HG03571 (cell line): ENCODE measurements around the gene GSTM1.
A peak's percentile ranks its signal among the peaks of the same experiment; 100 is the strongest.
"Not testable (repeated sequence)": the region's sequence is repeated elsewhere in the genome, so short reads cannot be mapped to it uniquely, and the experiment has no call there.

Source experiments
- ATAC-seq: cut with Tn5 transposase; IDR thresholded peaks from one replicate; pipeline ENCODE4 v1.9.1; 2021; ENCODE audit not compliant: unreplicated experiment

GSTM1 gene

DNA sequence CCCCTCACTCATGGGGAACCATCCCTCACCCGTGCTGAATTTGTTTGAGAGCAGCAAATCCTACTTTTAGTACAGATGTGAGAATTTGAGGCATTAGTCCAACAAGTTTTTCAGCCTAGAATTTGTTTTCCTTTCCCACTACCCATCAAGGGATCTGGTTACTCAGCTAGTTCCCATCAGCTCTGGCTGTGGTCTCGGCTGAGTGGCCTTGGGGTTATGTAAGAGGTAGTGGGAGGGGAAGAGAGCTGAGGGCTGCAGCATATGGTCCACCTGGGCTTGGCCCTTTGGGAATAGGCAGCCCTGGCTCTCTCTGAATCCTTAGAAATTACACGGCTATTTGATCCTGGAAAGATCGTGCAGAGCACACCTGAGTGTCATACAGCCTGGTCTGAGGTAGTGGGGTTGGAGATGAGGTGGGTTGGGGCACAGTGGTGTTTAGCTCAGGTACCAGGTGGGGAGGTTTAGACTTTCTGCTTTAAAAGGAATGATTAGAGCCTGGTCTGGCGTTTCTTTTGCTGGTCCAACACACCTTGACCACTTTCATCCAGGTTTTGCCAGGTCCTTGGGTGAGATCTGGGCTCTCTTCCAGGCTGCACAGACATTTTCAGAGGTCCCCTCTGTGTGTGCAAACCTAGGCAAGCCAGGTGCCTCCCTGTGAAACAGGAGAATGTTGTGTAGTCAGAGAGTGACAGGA lies 27.5 kb upstream of the GSTM1 start:
- no peak for ATAC-seq

GRCh38 chr1:109660691-109661026 lies 27.0 kb upstream of the GSTM1 start:
- not testable (repeated sequence) for ATAC-seq

DNA sequence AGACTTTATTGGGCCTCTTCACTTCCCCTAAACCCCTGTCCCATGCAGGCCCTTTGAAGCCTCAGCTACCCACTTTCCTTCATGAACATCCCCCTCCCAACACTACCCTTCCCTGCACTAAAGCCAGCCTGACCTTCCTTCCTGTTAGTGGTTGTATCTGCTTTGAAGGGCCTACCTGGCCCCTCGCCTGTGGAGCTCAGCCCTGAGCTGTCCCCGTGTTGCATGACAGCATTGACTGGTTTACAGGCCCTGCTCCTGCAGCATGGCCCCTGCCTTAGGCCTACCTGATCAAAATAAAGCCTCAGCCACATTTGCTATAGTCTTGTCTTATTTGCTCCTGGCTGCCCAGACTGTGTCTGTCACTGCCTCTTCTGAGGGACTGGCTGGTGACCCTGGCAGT lies 26.2 kb upstream of the GSTM1 start:
- no peak for ATAC-seq

GRCh38 chr1:109664671-109665070 lies 22.9 kb upstream of the GSTM1 start:
- ATAC-seq: no peak

DNA sequence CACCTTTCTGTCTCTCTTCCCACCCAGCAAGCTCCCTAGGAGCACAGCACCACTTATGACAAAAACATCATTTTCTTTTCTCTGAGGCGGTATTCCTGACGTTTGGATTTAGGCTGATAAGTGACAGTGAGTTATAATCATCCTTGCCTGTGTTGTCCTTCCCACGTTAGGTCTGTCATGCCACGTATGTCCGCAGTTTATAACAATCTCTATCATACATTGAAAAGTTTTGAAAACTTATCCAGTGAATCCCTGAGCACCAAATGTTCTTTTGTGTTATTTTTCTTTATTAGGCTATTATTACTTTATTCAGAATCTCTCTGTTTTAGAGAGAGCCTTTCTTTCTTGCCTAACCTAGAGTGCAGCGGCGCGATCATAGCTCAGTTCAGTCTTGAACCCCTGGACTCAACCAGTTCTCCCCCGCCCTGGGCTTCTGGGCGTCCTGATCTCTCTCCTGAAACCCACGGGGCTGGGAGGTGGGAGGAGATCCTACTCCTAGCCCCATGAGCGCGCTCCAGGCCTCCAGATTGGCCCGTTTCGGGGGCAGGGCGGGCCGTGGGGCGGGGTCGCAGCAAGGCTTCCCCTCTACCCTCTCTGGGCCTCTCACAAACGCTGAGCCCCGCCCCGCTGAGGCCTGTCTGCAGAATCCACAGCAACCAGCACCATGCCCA lies 20.0 kb upstream of the GSTM1 start, which contains the start of gene GSTM2:
Gene GSTM2, plus strand, starts transcription at position 606 of the 671 bp plus-strand sequence. Its CDS starts 59 bp downstream, at position 665.
- peak; percentile 75 for ATAC-seq

GRCh38 chr1:109668123-109668775 lies 19.4 kb upstream of the GSTM1 start:
- no peak for ATAC-seq

DNA sequence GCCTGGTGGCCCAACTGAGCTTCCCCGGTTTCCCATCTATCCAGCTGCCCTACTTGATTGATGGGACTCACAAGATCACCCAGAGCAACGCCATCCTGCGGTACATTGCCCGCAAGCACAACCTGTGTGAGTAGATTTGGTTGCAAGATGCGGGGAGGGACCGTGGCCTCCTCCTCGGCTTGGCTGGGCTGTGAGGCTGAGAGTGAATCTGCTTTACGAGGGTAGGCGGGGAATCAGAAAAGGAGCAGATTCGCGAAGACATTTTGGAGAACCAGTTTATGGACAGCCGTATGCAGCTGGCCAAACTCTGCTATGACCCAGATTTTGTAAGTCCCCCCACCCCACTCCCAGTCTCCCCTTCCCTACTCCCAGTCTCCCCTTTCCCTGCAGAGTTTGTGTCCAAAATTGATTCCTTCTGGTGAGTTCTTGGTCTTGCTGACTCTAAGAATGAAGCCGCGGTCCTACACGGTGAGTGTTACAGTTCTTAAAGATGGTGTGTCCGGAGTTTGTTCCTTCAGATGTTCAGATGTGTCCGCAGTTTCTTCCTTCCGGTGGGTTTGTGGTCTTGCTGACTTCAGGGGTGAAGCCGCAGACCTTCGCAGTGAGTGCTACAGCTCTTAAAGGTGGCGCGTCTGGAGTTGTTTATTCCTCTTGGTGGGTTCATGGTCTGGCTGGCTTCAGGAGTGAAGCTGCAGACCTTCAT lies 18.2 kb upstream of the GSTM1 start:
- no peak for ATAC-seq

GRCh38 chr1:109669949-109670302 lies 17.7 kb upstream of the GSTM1 start:
- not testable (repeated sequence) for ATAC-seq

GRCh38 chr1:109671067-109671466 lies 16.6 kb upstream of the GSTM1 start:
- no peak for ATAC-seq

GRCh38 chr1:109673861-109674260 lies 13.8 kb upstream of the GSTM1 start:
- ATAC-seq: not testable (repeated sequence)

DNA sequence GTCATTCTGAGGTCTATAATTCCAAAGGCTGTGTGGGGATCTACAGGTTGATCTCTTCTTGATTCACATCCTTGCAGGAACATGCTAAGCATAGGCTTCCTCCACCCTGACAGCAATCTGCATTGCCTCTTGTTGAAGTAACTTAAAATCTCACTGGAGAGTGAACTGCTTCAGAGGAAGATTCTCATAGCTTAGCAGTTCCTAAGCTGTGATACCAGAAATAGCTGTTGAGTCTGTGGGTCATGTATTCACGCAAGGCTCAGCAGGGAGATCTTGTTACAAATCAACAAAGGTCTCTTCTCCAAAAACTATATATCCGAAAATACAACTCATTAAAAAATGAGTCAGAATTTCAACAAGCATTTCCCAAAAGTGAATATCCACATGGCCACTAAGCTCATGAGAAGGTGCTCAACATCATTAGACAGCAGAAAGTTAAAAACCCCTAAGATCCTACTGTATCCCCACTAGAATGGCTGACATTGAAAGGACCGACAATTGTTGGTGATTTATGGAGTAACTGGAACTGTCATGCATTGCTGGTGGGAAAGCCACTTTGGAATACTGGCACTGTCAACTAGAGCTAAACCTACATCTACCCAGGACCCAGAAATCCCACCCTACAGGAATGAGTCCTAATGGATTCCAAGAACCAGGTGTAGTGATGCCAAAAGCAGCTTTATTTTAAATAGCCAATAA lies 10.8 kb upstream of the GSTM1 start:
- not testable (repeated sequence) for ATAC-seq

- ATAC-seq: no peak
Observed at GRCh38 chr1:109677459-109677858, 10.2 kb upstream of the GSTM1 start.

DNA sequence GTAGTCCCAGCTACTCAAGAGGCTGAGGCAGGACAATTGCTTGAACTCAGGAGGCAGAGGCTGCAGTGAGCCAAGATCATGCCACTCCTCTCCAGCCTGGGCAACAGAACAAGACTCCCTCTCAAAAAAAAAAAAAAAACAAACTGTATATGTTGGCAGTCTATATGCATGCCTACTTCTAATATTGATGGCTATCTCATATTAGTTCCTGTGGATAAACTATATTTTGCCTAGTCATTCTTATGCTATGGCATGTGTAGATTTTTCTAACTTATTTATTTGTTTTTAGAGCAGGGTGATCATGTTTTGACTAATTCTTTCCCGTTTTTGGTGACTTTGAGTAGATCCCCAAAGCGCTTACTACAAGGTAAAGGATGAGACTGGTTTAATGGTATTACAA lies 9.0 kb upstream of the GSTM1 start:
- ATAC-seq: not testable (repeated sequence)

GRCh38 chr1:109684777-109685176 lies 2.8 kb upstream of the GSTM1 start:
- not testable (repeated sequence) for ATAC-seq

DNA sequence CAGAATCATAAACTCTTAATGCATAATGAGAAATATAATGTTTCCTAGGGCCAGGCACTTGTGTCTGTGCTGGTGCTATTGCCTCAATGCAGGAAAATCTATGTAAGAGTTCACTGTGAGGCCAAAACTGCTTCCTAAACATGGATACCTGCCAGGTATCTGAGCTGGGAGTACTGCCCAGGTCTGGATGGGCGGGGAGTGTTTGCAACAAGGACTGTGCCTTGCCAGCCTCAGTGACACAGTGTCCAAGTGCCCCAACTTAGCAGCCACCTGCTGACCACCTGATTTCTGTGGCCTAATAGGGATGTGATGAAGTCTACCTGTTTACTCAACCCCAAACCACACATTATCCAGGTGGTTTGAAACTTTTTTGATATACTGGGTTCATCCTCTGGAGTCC lies 2.2 kb upstream of the GSTM1 start:
- ATAC-seq: not testable (repeated sequence)

- ATAC-seq: not testable (repeated sequence)
Observed at GRCh38 chr1:109685890-109686289, 1.7 kb upstream of the GSTM1 start.

GRCh38 chr1:109687109-109687508 lies 508 bp upstream of the GSTM1 start:
- not testable (repeated sequence) for ATAC-seq

GRCh38 chr1:109689844-109690405 lies 2.3 kb downstream of the GSTM1 start:
- no peak for ATAC-seq

DNA sequence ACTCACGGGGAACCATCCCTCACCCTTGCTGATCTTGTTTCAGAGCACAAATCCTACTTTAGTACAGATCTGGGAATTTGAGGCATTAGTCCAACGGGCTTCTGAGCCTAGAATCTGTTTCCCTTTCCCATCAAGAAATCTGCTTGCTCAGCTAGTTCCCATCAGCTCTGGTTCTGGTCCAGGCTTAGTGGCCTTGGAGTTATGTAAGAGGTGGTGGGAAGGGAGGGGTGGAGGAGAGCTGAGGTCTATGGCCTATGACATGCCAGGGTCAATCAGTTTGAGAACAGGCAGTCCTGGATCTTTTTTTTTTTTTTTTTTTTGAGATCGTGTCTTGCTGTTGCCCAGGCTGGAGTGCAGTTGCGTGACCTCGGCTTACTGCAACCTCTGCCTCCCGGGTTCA lies 4.1 kb downstream of the GSTM1 start:
- no peak for ATAC-seq

GRCh38 chr1:109694400-109694799 lies 6.8 kb downstream of the GSTM1 start:
- ATAC-seq: not testable (repeated sequence)

GRCh38 chr1:109695138-109695537 lies 7.5 kb downstream of the GSTM1 start:
- ATAC-seq: not testable (repeated sequence)
